ENCODE results near the gene INTS11. TPM values are rescaled to one million over a fixed set of nuclear protein-coding genes. Genes with fewer than 3 reads are reported as not detected.

The INTS11 gene
- total and polyA plus RNA-seq, 2 of the 8 experiments (the other 6 are each of a cell fraction or from before 2014, with no cell fraction given): 113 to 243 TPM

DNA sequence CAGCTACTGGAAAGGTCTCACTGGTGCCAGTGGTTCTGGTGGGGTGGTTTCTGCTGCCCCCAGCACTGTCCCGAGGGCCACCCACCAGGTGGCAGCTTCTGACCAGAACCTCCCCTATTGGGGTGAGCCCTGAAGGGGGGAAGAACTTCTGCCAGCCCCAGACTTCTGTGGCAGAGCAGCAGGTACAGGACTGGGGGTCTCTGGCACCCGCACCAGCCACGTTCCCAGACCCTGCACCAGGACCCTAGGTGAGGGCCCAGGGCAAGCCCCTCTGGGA is 14.4 kb downstream of the INTS11 start:
- peak overlapping the region; percentile 57; the same call in 1 of the 2 replicates for H4K8ac ChIP-seq (ENCODE audit: extremely low read depth, insufficient read depth, low read length)
- peak overlapping the region in 1 of 4 experiments; percentile 98; a peak in 2 of 8 replicates for H3K4me3 ChIP-seq (ENCODE audit: extremely low read depth in 1 of 4, insufficient read depth in 2 of 4, low read depth in 3 of 4, low read length in 4 of 4)
- H4K20me1 ChIP-seq (replicated peaks in 1 of 2; ENCODE audit: control insufficient read depth in 1 of 2, insufficient read depth in 2 of 2, low read length in 2 of 2): peaks cover 5 to 29% of the 10 kb centered on the region in 2 experiments
- H2BK120ac ChIP-seq (replicated peaks; ENCODE audit: low read depth, low read length): no peak overlapping the region
- POLR2A ChIA-PET (ENCODE audit: partially characterized antibody): interaction anchor here (0.8 to 10.1 kb wide), 15 partner anchors 8 to 255 kb away, joined by 3 to 134 read pairs (median 4); partner anchors contain the start of genes CCNL2 and TAS1R3
- no peak overlapping the region for H3K23ac ChIP-seq (ENCODE audit: insufficient read length)
- H3K56ac ChIP-seq (replicated peaks; ENCODE audit: insufficient read length, low read depth, low read length): no peak overlapping the region
- H3K79me1 ChIP-seq (ENCODE audit: low read depth, low read length): peaks cover 4% of the 10 kb centered on the region
- H2AFZ ChIP-seq (ENCODE audit: low read length): no peak overlapping the region
- CTCF ChIA-PET (ENCODE audit: partially characterized antibody): interaction anchor here (0.8 to 1.6 kb wide), 8 partner anchors 9 to 95 kb away, joined by 3 to 8 read pairs (median 3); no protein-coding TSS in a partner anchor
- H2AK5ac ChIP-seq (ENCODE audit: low read depth, low read length): no peak overlapping the region
- no peak overlapping the region for H3K4ac ChIP-seq (replicated peaks; ENCODE audit: insufficient read length, low read depth, low read length)
- no peak for FAIRE-seq
- no peak overlapping the region; a peak in 1 of 7 replicates for H3K9ac ChIP-seq (replicated peaks in 1 of 4; ENCODE audit: extremely low read depth in 1 of 4, low read depth in 3 of 4, low read length in 3 of 4)
- H3K79me2 ChIP-seq (ENCODE audit: control insufficient read depth in 1 of 2, insufficient read depth in 2 of 2, low read length in 2 of 2): peaks cover 0 to 6% of the 10 kb centered on the region in 2 experiments; a peak in 1 of 4 replicates
- H3K27me3 ChIP-seq (replicated peaks in 1 of 4; ENCODE audit: control insufficient read depth in 3 of 4, extremely low read depth in 1 of 4, insufficient read depth in 3 of 4, low read length in 3 of 4): peaks cover 0 to 4% (median 1%) of the 10 kb centered on the region in 4 experiments; a peak in 1 of 7 replicates
- H3K4me2 ChIP-seq (ENCODE audit: insufficient read depth in 1 of 2, low read depth in 2 of 2, low read length in 2 of 2): peak overlapping the region; percentile 66 to 78; a peak in 3 of 4 replicates
- no peak overlapping the region for H2BK5ac ChIP-seq (ENCODE audit: low read depth, low read length)
- DNase-seq (ENCODE audit: low read depth in 1 of 2, low spot score in 2 of 2): no peak
- H3K9me3 ChIP-seq (ENCODE audit: insufficient read depth in 2 of 2, low read depth in 1 of 2, low read length in 1 of 2): no peaks in the 10 kb centered on the region
- H2BK15ac ChIP-seq (ENCODE audit: low read length): no peak overlapping the region
- H3K23me2 ChIP-seq (ENCODE audit: low read depth, low read length): peaks cover 21% of the 10 kb centered on the region; the same call in 1 of the 2 replicates
- H4K91ac ChIP-seq (replicated peaks; ENCODE audit: insufficient read length, low read length): no peak overlapping the region
- no peak overlapping the region for H3K18ac ChIP-seq (ENCODE audit: extremely low read depth, low read length)
- no peak overlapping the region for H4K5ac ChIP-seq (ENCODE audit: insufficient read length, low read depth, low read length)
- H3K36me3 ChIP-seq (ENCODE audit: control insufficient read depth in 2 of 4, insufficient read depth in 4 of 4, low read length in 3 of 4): peaks cover 17 to 42% (median 36%) of the 10 kb centered on the region in 4 experiments
- 89% methylated on average over 3 of the region's 3 CpGs; no CpG with 5 or more reads in 1 of the 2 experiments for WGBS, 2 experiments (ENCODE audit: extremely low coverage in 1 of 2, insufficient coverage in 1 of 2, insufficient read length in 1 of 2, insufficient replicate concordance in 2 of 2, low coverage in 1 of 2, low lambda C conversion rate in 2 of 2, missing lambda C conversion rate in 1 of 2)
- H2BK12ac ChIP-seq (ENCODE audit: low read depth, low read length): no peak overlapping the region
- TF ChIP-seq, protein P1, sequence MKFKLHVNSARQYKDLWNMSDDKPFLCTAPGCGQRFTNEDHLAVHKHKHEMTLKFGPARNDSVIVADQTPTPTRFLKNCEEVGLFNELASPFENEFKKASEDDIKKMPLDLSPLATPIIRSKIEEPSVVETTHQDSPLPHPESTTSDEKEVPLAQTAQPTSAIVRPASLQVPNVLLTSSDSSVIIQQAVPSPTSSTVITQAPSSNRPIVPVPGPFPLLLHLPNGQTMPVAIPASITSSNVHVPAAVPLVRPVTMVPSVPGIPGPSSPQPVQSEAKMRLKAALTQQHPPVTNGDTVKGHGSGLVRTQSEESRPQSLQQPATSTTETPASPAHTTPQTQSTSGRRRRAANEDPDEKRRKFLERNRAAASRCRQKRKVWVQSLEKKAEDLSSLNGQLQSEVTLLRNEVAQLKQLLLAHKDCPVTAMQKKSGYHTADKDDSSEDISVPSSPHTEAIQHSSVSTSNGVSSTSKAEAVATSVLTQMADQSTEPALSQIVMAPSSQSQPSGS (IDR thresholded peaks at IDR 0.05; ENCODE audit: low read length): peak; percentile 58; the same call in 1 of the 2 replicates
- no peak for TF ChIP-seq NANOG (IDR thresholded peaks at IDR 0.05; ENCODE audit: insufficient read depth, low read depth, low read length, poor library complexity, severe bottlenecking)
- H2BK20ac ChIP-seq (ENCODE audit: low read length): no peak overlapping the region
- no peak overlapping the region for H3K14ac ChIP-seq (ENCODE audit: insufficient read length)
- H3K27ac ChIP-seq (ENCODE audit: low read depth, low read length): no peak overlapping the region
- H3K4me1 ChIP-seq (replicated peaks in 1 of 4; ENCODE audit: control insufficient read depth in 3 of 4, insufficient read depth in 4 of 4, low read length in 3 of 4): peaks cover 0 to 36% (median 23%) of the 10 kb centered on the region in 4 experiments; a peak in 6 of 7 replicates

Data from H1 (cell line).